GM18873 (cell line): ENCODE measurements around the gene DCDC1.

ENCODE experiments used
- ATAC-seq: cut with Tn5 transposase; IDR thresholded peaks from one replicate; pipeline ENCODE4 v1.9.1; 2021; ENCODE audit warnings: mild to moderate bottlenecking, moderate library complexity, moderate number of reproducible peaks; ENCODE audit not compliant: unreplicated experiment, low FRiP score

The DCDC1 gene

DNA sequence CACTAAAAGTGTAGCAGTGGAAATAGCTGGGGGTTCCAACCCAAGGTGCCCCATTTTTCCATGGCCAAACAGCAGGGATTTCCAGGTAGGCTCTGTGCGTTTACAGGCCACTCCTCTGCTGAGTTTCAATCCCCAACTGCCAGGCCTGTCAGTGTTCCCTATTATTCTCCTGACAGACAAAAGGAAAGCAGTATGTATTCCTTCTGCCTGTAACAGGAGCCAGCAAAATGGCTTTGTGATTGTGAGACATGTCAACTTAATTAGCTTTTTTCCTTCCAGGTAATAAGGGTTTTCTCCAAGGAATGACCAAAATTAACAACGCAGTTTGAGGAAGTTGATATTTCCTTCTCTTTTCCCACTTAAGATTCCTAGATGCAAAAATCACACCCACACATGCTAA, 506.3 kb downstream of the DCDC1 start:
- ATAC-seq, result no peak

GRCh38 chr11:30861531-30861930, 508.0 kb downstream of the DCDC1 start:
- ATAC-seq, result no peak

- no peak for ATAC-seq
Observed at GRCh38 chr11:30861064-30861463, 508.5 kb downstream of the DCDC1 start.

GRCh38 chr11:30860146-30860545, 509.4 kb downstream of the DCDC1 start:
- no peak for ATAC-seq

DNA sequence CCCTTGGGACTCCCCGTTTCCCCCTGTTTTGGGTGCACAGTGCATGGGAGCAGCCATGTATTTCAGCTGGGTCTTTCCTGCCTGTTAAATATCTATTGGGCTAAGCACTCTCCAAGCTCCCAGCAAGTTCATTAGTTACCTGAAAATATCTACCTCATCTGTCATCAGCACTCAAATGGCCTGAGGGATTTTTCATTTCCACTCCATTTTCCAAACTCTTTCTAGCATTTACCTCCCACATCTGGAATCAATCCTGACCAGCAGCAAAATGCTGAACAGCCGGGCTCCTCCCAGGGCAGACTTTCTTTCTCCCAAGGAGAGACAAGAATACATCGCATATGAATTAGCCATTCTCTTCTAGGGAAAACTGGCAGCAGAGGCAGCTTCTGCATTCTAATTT, 509.9 kb downstream of the DCDC1 start:
- ATAC-seq, result no peak

- ATAC-seq, result no peak
Observed at GRCh38 chr11:30855383-30856006, 514.0 kb downstream of the DCDC1 start.

DNA sequence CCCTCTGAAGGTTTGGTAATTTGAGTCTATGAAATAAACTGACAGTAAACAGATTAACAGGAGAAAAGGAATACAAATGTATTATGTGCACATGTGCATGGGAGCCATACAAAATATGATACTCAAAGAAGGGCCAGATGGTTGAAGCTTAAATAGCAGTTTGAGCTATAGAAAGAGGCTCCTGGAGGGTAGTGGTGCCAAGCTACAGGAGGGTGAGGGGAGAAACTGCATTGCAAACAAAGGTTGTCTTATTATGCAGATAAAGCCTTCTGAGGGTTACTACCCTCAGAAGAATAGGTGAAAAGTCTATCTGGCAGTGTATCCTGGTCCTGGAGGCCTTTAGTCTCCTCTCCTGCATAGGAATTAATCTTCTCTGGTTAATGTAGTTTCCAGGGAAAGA, 516.1 kb downstream of the DCDC1 start:
- ATAC-seq, result no peak

GRCh38 chr11:30852645-30853044, 516.9 kb downstream of the DCDC1 start:
- no peak for ATAC-seq

DNA sequence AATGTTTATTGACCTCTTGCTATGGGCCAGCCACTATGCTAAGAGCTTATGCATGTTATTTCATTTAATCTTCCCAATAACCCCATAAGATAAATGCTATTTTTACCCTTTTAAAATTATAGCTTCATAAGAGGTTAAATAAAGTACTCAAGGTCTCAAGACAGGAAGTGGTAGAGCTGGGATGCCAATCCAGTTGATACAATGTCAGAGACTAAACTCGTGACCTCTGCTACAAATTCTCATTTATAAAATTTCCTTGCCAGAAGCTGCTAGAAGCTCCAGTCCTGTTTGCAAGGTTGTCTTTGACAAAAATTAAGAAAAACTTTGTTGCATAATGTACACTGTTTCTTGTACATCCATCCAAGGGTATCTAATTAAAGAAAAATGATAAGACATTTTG, 517.4 kb downstream of the DCDC1 start:
- no peak for ATAC-seq

GRCh38 chr11:30837252-30837651, 532.3 kb downstream of the DCDC1 start:
- ATAC-seq, result no peak

DNA sequence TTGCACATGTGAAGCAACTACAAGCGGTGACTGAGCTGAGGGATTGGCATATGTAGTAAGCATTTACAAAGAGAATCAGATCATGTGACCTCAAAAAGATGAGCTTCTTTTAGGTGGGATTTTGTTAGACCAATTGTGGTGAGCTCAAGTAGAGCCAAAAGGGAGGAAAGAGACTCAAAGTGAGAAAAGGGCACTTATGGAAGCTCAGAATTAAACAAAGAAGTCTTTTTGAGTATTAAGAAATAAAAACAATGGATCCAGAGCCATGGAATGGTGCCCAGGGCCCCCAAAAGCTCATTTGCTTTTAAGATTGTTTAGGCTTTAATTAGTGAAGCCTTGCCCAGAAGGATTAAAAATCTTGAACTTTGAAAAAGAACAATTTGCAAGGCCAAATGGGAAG, 536.7 kb downstream of the DCDC1 start:
- ATAC-seq, result no peak

DNA sequence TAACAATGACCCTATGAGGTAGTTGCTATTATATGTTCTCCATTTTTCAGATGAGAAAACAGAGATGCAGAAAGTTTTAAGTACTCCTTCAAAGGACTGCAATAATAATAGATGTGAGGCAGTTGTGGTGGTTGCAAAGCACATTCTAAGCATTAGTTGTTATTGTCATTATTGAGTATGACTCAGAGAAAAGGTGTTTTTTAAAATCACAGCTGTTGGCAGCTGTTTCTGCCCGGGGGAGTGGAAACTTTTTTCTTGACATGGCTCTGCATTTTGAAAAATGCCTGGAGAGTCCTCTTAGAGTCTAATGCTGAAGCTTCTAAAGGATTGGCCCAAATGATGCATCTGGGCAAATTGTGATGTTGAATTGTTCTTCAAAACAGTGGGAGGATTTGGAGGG, 538.9 kb downstream of the DCDC1 start:
- no peak for ATAC-seq

- ATAC-seq, result no peak
Observed at GRCh38 chr11:30826911-30827310, 542.6 kb downstream of the DCDC1 start.

DNA sequence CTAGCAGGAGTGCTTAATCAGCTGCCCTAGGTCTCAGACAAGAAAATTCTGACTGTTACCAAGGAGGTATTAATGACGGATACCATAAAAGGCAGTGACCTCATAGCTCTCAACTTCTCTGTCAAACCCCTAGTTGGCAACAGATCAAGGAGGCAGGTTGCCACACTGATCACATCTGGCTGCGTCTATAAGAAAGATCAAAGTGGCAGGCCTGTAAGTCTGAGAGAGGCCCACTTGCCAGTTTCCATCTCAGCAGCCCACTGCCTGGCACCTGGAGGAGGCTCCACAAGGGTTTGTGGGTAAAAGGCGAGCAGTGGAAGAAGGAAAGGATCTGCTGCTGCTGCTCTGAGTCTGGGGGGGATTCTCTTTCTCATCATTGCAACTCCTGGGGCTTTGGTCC, 543.8 kb downstream of the DCDC1 start:
- no peak for ATAC-seq

- ATAC-seq, result no peak
Observed at GRCh38 chr11:30823119-30823518, 546.4 kb downstream of the DCDC1 start.

DNA sequence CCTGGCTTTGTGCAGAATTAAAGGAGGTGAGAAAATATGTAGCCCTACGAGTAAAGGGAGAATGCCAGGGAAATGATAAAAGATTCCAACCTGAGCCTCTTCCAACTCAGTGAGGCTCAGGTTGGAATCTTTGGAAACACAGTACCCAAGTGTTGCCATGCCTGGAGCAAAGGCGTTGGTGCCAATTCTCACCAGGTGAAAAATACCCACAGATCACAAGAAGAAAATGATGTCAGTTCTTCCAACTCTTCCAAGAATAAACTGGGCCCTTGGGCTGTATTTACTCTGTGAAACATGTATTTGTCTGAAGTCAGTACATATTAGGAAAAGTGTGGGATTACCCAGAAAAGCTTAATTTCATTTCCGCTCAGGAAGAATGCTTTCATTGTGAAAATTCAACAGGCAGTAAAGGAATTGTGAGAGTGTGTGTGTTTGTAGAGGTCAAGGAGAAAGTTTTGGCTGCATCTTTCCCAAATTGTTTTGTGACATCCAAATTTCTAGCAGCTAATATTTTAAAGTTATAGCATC, 548.0 kb downstream of the DCDC1 start:
- no peak for ATAC-seq

DNA sequence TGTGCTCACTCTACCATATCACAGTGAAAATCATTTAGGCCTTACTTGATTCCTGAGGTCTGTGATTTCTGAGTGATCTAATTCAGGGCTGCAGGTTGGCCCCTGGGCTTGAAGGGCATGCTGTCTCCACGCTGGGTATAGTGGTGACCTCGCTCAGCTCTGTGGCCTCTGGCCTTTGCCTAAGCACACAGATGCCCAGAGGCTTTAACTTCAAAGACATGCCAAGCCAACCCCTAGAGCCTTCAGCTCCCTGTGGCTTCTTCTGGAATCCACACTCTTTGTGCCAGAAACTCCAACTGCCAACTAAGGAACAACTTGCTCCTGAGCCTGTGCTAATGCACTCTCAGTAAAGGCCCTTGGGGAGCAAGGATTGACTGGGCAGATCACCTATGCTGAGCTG, 550.8 kb downstream of the DCDC1 start:
- no peak for ATAC-seq

DNA sequence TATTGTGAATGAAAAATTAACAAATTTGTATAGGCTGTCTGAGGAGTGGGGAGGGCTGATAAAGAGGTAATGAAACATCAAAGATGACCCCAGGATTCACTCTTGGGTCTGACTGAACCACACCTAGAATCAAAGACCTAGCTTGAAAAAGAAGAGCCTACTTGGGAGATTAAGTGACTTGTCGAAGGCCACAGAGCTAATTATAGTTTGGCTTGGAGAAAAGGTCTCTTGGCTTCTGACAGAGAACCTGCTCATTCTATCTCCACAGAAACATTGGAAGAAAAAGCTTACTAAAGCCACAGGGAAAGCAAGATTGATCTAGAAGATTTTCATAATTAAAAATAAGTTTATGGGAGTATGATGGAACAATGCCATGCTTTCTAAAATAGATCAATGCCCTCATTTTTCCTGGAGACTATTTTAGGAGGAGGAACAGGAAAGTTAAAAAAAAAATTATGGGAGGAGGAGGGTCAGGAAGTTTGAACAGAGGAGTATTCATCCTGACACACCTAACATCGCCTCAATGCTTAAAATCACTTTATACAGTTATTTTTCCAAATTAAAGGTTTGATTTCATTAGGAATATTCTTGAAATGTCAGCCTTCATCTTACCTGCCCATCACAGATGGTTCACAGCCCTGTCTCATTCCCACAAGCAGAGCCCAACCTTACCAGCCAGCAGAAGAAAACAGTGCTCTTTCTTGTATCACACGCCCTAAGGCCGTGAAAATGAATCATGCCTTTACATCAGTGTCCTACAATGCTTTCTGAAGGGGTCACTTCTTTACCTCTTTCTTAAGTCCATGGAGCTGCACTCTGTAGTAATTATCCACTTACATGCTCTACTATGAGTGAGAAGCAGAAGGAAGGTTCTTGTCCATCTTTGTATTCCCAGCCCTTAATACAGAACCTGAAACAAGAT, 552.3 kb downstream of the DCDC1 start:
- ATAC-seq, result no peak

- ATAC-seq, result no peak
Observed at GRCh38 chr11:30815619-30816018, 553.9 kb downstream of the DCDC1 start.

DNA sequence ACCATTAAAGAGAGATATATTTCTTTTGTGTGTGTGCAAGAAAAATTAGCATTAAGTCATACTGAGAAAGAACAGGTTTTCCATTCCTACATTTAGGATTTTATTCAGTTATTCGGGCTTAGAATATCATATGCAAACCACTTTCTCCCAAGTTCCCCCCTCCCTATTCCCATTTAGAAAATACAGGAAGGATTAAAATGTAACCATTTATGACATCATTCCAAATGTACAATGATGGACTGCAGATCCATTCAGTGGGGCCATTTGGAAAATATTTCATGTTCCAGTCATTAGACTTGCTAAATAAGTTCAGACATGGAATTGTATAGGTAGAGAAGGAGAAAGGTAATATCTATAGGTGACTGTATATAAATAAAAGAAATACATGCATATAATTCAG, 554.8 kb downstream of the DCDC1 start:
- no peak for ATAC-seq
